Upper lobe of left lung (tissue), 6 donors: ENCODE measurements around the gene TCF7L2. TPM values are rescaled to one million over a fixed set of nuclear protein-coding genes. Genes with fewer than 3 reads are reported as not detected.

ENCODE experiments used
- ATAC-seq, 2 donors: fragments of 200-7000 bp; cut with Tn5 transposase; one replicate each; pipeline ENCODE4 v1.9.1; 2022; ENCODE audit warnings: mild to moderate bottlenecking in 2 of 2, moderate library complexity in 2 of 2; ENCODE audit not compliant: low FRiP score in 2 of 2
- DNase-seq, 2 donors: peaks; one replicate each; pipeline ENCODE4 v3.0.0-alpha.2; 2019 to 2020
- H3K27ac ChIP-seq, 4 donors: fragments of 200-600 bp; sonication (generic); one replicate each; pipeline ENCODE4 v1.5.1; 2016 to 2019
- H3K27me3 ChIP-seq, 4 donors: fragments of 200-600 bp; sonication (generic); one replicate each; pipeline ENCODE4 v1.5.1; 2017 to 2019
- H3K36me3 ChIP-seq, 4 donors: fragments of 200-600 bp; sonication (generic); one replicate each; pipeline ENCODE4 v1.5.1; 2016 to 2019
- H3K4me1 ChIP-seq, 4 donors: fragments of 200-600 bp; sonication (generic); one replicate each; pipeline ENCODE4 v1.5.1; 2018 to 2019
- H3K4me3 ChIP-seq, 4 donors: fragments of 200-600 bp; sonication (generic); one replicate each; pipeline ENCODE4 v1.5.1; 2017 to 2019; ENCODE audit warnings: mild to moderate bottlenecking in 2 of 4, moderate library complexity in 1 of 4
- H3K9me3 ChIP-seq, 4 donors: fragments of 200-600 bp; sonication (generic); one replicate each; pipeline ENCODE4 v1.5.1; 2018 to 2019
- CTCF ChIP-seq, 6 experiments: fragments of 450-650 bp in 4 of 6; fragments of 200-600 bp in 2 of 6; sonication (generic) in 2 of 6; IDR thresholded peaks; one replicate each; pipeline ENCODE4 v1.5.1; 2016 to 2019; ENCODE audit warnings: antibody characterized with exemption in 6 of 6
- EP300 ChIP-seq, 4 donors: sonication (generic); formaldehyde crosslinking; IDR thresholded peaks; one replicate each; pipeline ENCODE4 v1.5.1; 2017; ENCODE audit warnings: antibody characterized with exemption in 4 of 4, control low read depth in 2 of 4
- POLR2A ChIP-seq, 4 donors: fragments of 450-650 bp; IDR thresholded peaks; one replicate each; pipeline ENCODE4 v1.5.1; 2016 to 2017; ENCODE audit warnings: antibody characterized with exemption in 4 of 4, mild to moderate bottlenecking in 2 of 4
- POLR2AphosphoS5 ChIP-seq, 2 donors: sonication (generic); formaldehyde crosslinking; IDR thresholded peaks; one replicate each; pipeline ENCODE4 v1.5.1; 2017; ENCODE audit warnings: antibody characterized with exemption in 2 of 2
- WGBS, 2 donors: methylation state at CpG; one replicate each; pipeline ENCODE4 v1.1.5; 2017 to 2018; 5-methylcytosine and 5-hydroxymethylcytosine counted together
- total RNA-seq, 6 donors: library from RNA; depleted of rRNA in 4 of 6; stranded (reverse); fragments of >200 nt in 4 of 6; gene quantifications; one replicate each; pipeline versions ENCODE4 v1.1.0 to v1.2.1, GENCODE V29; 2016 to 2021
- donor health status: DM: no; HTN: no; CAD: no; lungs with moderate emphysema.
- donor health status: DM: no; HTN: yes; CAD: no; lungs with severe emphysema.

TCF7L2 gene
- total RNA-seq, 6 donors from 2014 or later, result 15.5 to 80.3 (median 48.1) TPM

GRCh38 chr10:113069595-113069994 lies 119.5 kb downstream of the TCF7L2 start:
- Histone ChIP-seq H3K36me3 (peaks cover 0 to 3% (median 0%) of the 10 kb centered on the region in 4 donors), H3K27ac (no peak overlapping the region), H3K4me3 (no peak overlapping the region), H3K9me3 (no peaks in the 10 kb centered on the region), H3K4me1 (peaks cover 4 to 14% (median 11%) of the 10 kb centered on the region in 4 donors), H3K27me3 (no peaks in the 10 kb centered on the region)
- 92 to 96% methylated on average over 7 of the region's 7 CpGs for WGBS, 2 donors
- DNase-seq (no peak), ATAC-seq (no peak)
- TF ChIP-seq EP300 (IDR thresholded peaks at IDR 0.05) (no peak), POLR2AphosphoS5 (IDR thresholded peaks at IDR 0.05) (no peak), POLR2A (IDR thresholded peaks at IDR 0.05) (no peak), CTCF (IDR thresholded peaks at IDR 0.05) (no peak)

DNA sequence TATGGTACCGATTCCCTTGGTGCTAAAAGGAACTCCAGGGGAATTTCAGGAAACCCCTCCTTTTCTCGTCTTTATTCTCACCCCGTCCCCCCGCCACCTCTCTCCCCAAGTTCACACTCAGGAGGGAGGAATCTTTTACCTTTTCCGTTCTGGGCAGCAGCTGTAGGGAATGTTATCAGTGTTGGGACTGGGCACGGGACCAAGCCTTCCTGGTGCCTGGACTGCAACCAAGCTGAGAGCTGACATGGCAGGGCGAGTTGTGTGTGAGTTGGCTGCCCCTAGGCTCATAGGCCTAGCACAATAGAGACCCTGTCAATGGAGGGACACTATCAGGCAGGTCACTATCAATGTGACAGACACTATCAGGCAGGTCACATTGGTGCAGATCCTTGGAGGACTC lies 121.4 kb downstream of the TCF7L2 start:
- DNase-seq (peak in 1 of 2 donors; percentile 38), ATAC-seq (no peak)
- Histone ChIP-seq H3K4me1 (peaks cover 6 to 11% (median 10%) of the 10 kb centered on the region in 4 donors), H3K27ac (no peak overlapping the region), H3K9me3 (no peaks in the 10 kb centered on the region), H3K4me3 (no peak overlapping the region), H3K27me3 (no peaks in the 10 kb centered on the region), H3K36me3 (peaks cover 0 to 3% (median 0%) of the 10 kb centered on the region in 4 donors)
- 42 to 63% methylated on average over 6 to 7 of the region's 7 CpGs for WGBS, 2 donors
- no peak for TF ChIP-seq POLR2A (IDR thresholded peaks at IDR 0.05)
- TF ChIP-seq CTCF (IDR thresholded peaks at IDR 0.05), result no peak
- no peak for TF ChIP-seq EP300 (IDR thresholded peaks at IDR 0.05)
- no peak for TF ChIP-seq POLR2AphosphoS5 (IDR thresholded peaks at IDR 0.05)

DNA sequence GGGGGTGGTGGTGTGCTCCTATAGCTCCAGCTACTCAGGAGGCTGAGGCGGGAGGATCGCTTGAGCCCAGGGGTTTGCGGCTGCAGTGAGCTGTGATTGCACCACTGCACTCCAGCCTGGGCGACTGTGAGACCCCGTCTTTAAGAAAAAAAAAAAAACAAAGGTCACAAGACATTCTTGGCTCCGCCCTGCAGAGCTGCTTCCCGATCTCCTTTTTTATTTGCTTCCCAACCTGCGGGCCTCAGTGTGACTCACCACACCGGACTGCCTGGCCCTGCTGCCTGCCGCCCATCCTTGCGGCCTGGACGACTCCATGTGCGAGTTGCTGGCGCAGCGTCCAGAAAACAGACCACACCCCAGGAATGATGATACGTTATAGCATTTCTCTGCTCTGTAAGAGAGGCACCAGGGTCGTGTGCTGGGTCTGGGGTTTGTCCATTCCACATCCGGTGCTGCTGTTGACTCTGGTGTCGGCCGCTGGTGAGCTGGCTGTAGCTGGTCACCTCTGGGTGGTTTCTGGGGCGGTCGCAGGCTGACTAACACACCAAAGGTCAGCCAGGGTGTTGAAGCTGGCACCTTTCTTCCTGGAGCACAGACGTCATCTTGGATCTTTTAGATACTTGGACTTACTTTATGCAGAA lies 123.6 kb downstream of the TCF7L2 start:
- DNase-seq (peak in 1 of 2 donors; percentile 72), ATAC-seq (peak; percentile 76 to 93)
- peaks cover 0 to 3% (median 0%) of the 10 kb centered on the region in 4 donors for H3K36me3 ChIP-seq
- 72 to 76% methylated on average over 21 to 23 of the region's 23 CpGs for WGBS, 2 donors
- no peak overlapping the region for H3K27ac ChIP-seq
- no peak overlapping the region for H3K4me3 ChIP-seq
- no peaks in the 10 kb centered on the region for H3K27me3 ChIP-seq
- peaks cover 5 to 11% (median 10%) of the 10 kb centered on the region in 4 donors for H3K4me1 ChIP-seq
- H3K9me3 ChIP-seq, result no peaks in the 10 kb centered on the region
- no peak for TF ChIP-seq POLR2AphosphoS5 (IDR thresholded peaks at IDR 0.05)
- TF ChIP-seq CTCF (IDR thresholded peaks at IDR 0.05), result no peak
- TF ChIP-seq EP300 (IDR thresholded peaks at IDR 0.05), result no peak
- TF ChIP-seq POLR2A (IDR thresholded peaks at IDR 0.05), result no peak

- no peak overlapping the region for H3K4me3 ChIP-seq
- TF ChIP-seq POLR2A (IDR thresholded peaks at IDR 0.05), result no peak
- TF ChIP-seq EP300 (IDR thresholded peaks at IDR 0.05), result no peak
- no peak for TF ChIP-seq CTCF (IDR thresholded peaks at IDR 0.05)
- no peaks in the 10 kb centered on the region for H3K36me3 ChIP-seq
- H3K9me3 ChIP-seq, result no peaks in the 10 kb centered on the region
- ATAC-seq (no peak), DNase-seq (no peak)
- 69 to 70% methylated on average over 1 of the region's 1 CpG for WGBS, 2 donors
- no peak overlapping the region for H3K27ac ChIP-seq
- peaks cover 7 to 11% (median 10%) of the 10 kb centered on the region in 4 donors for H3K4me1 ChIP-seq
- no peaks in the 10 kb centered on the region for H3K27me3 ChIP-seq
These were observed 126.9 kb downstream of the TCF7L2 start for GRCh38 chr10:113076949-113077348.
